Measurements from ENCODE around the gene PGF. TPM values are rescaled to one million over a fixed set of nuclear protein-coding genes. Genes with fewer than 3 reads are reported as not detected.
A peak's percentile ranks its signal among the peaks of the same experiment; 100 is the strongest.

Gene PGF
- total and polyA plus RNA-seq, 2 of the 13 experiments (the other 11 are each of a cell fraction or from before 2014, with no cell fraction given), result 10.7 to 27.5 TPM

- BruUV-seq (replicated peaks), result no TSS peak
- Histone ChIP-seq H4K20me1 (ENCODE audit: insufficient read depth, low read length) (no peaks in the 10 kb centered on the region), H3K27ac (ENCODE audit: extremely low read length, insufficient read depth, low read length) (peak overlapping the region; percentile 97), H3K36me3 (replicated peaks in 1 of 2; ENCODE audit: control insufficient read depth in 1 of 2, insufficient read depth in 2 of 2, low read length in 2 of 2) (peaks cover 5 to 12% of the 10 kb centered on the region in 2 experiments; a peak in 3 of 5 replicates), H3K9ac (ENCODE audit: insufficient read depth, low read depth, low read length) (peak overlapping the region; percentile 78; the same call in 1 of the 2 replicates), H3K27me3 (ENCODE audit: control insufficient read depth in 1 of 2, insufficient read depth in 2 of 2, low read length in 2 of 2) (no peaks in the 10 kb centered on the region), H3K9me3 (ENCODE audit: low read length) (no peaks in the 10 kb centered on the region), H2AFZ (ENCODE audit: low read length) (no peak overlapping the region), H3K4me3 (replicated peaks in 1 of 3; ENCODE audit: insufficient read depth in 1 of 3, low read depth in 2 of 3, low read length in 3 of 3) (peak overlapping the region in 2 of 3 experiments; percentile 80 to 86; a peak in 4 of 6 replicates), H3K79me2 (ENCODE audit: insufficient read depth, low read length) (peaks cover 15% of the 10 kb centered on the region), H3K4me2 (ENCODE audit: low read depth, low read length) (peak overlapping the region; percentile 92), H3K4me1 (ENCODE audit: insufficient read depth, low read length) (peaks cover 65% of the 10 kb centered on the region)
- CTCF ChIA-PET (ENCODE audit: low intra/inter-chr PET ratio, low total read pairs), result no interaction called here
- in situ Hi-C loops (cut with HindIII; ENCODE audit: extremely low pct_ligation_motif_present, low pct_unique_long_range_greater_than_20kb), result loop anchor here (5.0 kb wide), 1 partner anchor 49 kb away; the partner anchor contains the start of gene EIF2B2
- 72% methylated on average over 7 of the region's 18 CpGs for WGBS (ENCODE audit: low lambda C conversion rate)
- POLR2A ChIA-PET, result interaction anchor here (0.6 to 2.9 kb wide), 6 partner anchors 12 to 117 kb away, joined by 3 to 14 read pairs (median 9); partner anchors contain the start of genes ACYP1 and ZC2HC1C
- DNase-seq (ENCODE audit: low spot score) (no peak), ATAC-seq (no peak), FAIRE-seq (no peak)
- intact Hi-C loops (cut with micrococcal nuclease; ENCODE audit: unreplicated experiment), result no loop called here
- TF ChIP-seq SP1 (IDR thresholded peaks at IDR 0.05) (no peak), SP1 (CRISPR knock-in tag; IDR thresholded peaks at IDR 0.05) (no peak), ZMYM3 (CRISPR knock-in tag; IDR thresholded peaks at IDR 0.05) (peak; percentile 96), TCF7 (IDR thresholded peaks at IDR 0.05; ENCODE audit: low read depth) (0 out of 2 replicates have a peak, but pooled peaks have one; percentile 16), AGO1 (IDR thresholded peaks at IDR 0.05; ENCODE audit: low read depth, low read length, poor library complexity, severe bottlenecking) (peak; percentile 38), TGIF2 (CRISPR knock-in tag; IDR thresholded peaks at IDR 0.05) (no peak), ZC3H13 (CRISPR knock-in tag; IDR thresholded peaks at IDR 0.05) (no peak), DR1 (CRISPR knock-in tag; IDR thresholded peaks at IDR 0.05) (no peak), ZZZ3 (CRISPR knock-in tag; IDR thresholded peaks at IDR 0.05; ENCODE audit: borderline replicate concordance) (no peak), ZFP36L1 (CRISPR knock-in tag; IDR thresholded peaks at IDR 0.05) (no peak), ADNP (CRISPR knock-in tag; IDR thresholded peaks at IDR 0.05) (peak; percentile 52; the same call in 1 of the 2 replicates), KLF16 (CRISPR knock-in tag; IDR thresholded peaks at IDR 0.05) (no peak), ZNF772 (CRISPR knock-in tag; IDR thresholded peaks at IDR 0.05) (peak; percentile 38; the same call in 1 of the 2 replicates), NR1H2 (CRISPR knock-in tag; IDR thresholded peaks at IDR 0.05; ENCODE audit: borderline replicate concordance, low read depth) (0 out of 2 replicates have a peak, but pooled peaks have one; percentile 17), KDM1A (CRISPR knock-in tag; IDR thresholded peaks at IDR 0.05) (peak; percentile 58; the same call in 1 of the 2 replicates), IRX3 (CRISPR knock-in tag; IDR thresholded peaks at IDR 0.05; ENCODE audit: borderline replicate concordance, low read depth) (no peak), ZFP62 (CRISPR knock-in tag; IDR thresholded peaks at IDR 0.05) (no peak), TP53 (CRISPR knock-in tag; conservative IDR thresholded peaks at IDR 0.05) (0 out of 2 replicates have a peak, but pooled peaks have one; percentile 38), ZSCAN21 (CRISPR knock-in tag; IDR thresholded peaks at IDR 0.05; ENCODE audit: borderline replicate concordance) (0 out of 2 replicates have a peak, but pooled peaks have one; percentile 15), ZNF780A (CRISPR knock-in tag; IDR thresholded peaks at IDR 0.05) (no peak), ZNF816 (CRISPR knock-in tag; IDR thresholded peaks at IDR 0.05; ENCODE audit: borderline replicate concordance) (no peak), BCL6 (CRISPR knock-in tag; IDR thresholded peaks at IDR 0.05) (no peak), ZNF629 (CRISPR knock-in tag; conservative IDR thresholded peaks at IDR 0.05) (peak; percentile 98), AGO2 (optimal IDR thresholded peaks at IDR 0.05; ENCODE audit: low read depth, low read length) (peak; percentile 44), CHD4 (IDR thresholded peaks at IDR 0.05; ENCODE audit: borderline replicate concordance, low read length) (peak; percentile 97), SP5 (CRISPR knock-in tag; IDR thresholded peaks at IDR 0.05; ENCODE audit: borderline replicate concordance, low read depth) (0 out of 2 replicates have a peak, but pooled peaks have one; percentile 15)
Observed at GRCh38 chr14:74952697-74953484, 2.5 kb downstream of the PGF start.
